ENCODE data around the gene NFE2L3. TPM values are rescaled to one million over a fixed set of nuclear protein-coding genes. Genes with fewer than 3 reads are reported as not detected.

NFE2L3 gene
- total and polyA plus RNA-seq, 2 of the 8 experiments (the other 6 are each of a cell fraction or from before 2014, with no cell fraction given): 64.9 to 76.5 TPM

DNA sequence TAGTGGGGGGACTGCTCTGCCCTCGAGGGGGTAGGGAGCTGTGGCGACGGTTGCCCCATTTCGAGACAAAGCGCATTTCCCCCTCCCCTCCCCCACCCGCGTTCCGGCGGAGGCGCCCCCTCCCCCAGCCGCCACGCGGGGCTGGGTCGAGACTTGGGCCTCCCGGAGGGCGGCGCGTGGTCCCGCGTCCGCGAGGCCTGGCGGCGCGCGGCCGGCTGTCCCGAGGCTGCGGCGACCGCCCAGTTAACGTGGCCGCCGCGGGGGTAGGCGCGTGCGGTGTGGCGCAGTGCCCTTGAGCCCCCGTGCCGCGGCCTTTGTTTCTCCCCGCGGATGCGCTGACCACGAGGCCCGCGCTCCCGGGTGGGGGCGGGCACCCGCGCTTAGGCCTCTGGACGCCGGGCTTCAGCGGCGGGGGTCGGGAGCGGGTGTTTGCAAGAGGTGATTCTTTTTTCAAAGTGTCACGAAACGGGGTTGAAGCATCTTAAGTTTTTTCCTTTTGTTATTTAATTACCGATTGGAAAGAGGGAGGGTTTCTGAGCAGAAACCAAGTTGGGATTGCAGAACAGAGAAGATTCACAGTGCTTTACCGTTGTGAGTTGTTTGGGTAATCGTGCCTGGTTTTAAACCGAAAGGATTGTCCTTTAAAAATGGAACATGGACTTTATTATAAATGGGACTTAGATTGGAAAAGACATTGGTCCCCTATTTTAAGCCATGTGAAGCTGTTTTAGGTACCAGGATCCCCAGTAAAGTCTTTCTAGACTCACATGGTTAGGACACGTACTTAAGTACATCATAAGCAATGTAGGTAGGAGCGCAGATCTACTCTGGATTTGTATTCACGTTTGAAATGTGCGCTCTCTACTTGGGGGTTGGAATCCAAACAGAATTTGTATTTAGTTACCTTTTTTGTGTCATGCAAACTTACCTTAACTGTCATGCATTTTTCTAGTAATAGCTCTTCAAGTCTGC lies 50.3 kb downstream of the NFE2L3 start (continued):
- peak; percentile 57 for TF ChIP-seq TAF7 (optimal IDR thresholded peaks at IDR 0.05; ENCODE audit: borderline replicate concordance, low read depth, low read length)
